ENCODE data around the gene GPR142. TPM values are rescaled to one million over a fixed set of nuclear protein-coding genes. Genes with fewer than 3 reads are reported as not detected.

Gene GPR142
- total and polyA plus RNA-seq, 2 of the 8 experiments (the other 6 are each of a cell fraction or from before 2014, with no cell fraction given) = 0.05 TPM; not detected in 1

- Histone ChIP-seq H3K56ac (replicated peaks; ENCODE audit: insufficient read length, low read depth, low read length) (no peak overlapping the region), H4K20me1 (replicated peaks in 1 of 2; ENCODE audit: control insufficient read depth in 1 of 2, insufficient read depth in 2 of 2, low read length in 2 of 2) (no peaks in the 10 kb centered on the region), H2BK120ac (replicated peaks; ENCODE audit: low read depth, low read length) (no peak overlapping the region), H2AK5ac (ENCODE audit: low read depth, low read length) (no peak overlapping the region), H3K14ac (ENCODE audit: insufficient read length) (no peak overlapping the region), H2AFZ (ENCODE audit: low read length) (no peak overlapping the region), H3K9ac (replicated peaks in 1 of 4; ENCODE audit: extremely low read depth in 1 of 4, low read depth in 3 of 4, low read length in 3 of 4) (no peak overlapping the region), H3K36me3 (ENCODE audit: control insufficient read depth in 2 of 4, insufficient read depth in 4 of 4, low read length in 3 of 4) (no peaks in the 10 kb centered on the region), H3K79me2 (ENCODE audit: control insufficient read depth in 1 of 2, insufficient read depth in 2 of 2, low read length in 2 of 2) (no peaks in the 10 kb centered on the region), H3K79me1 (ENCODE audit: low read depth, low read length) (no peaks in the 10 kb centered on the region), H4K91ac (replicated peaks; ENCODE audit: insufficient read length, low read length) (no peak overlapping the region), H3K9me3 (ENCODE audit: insufficient read depth in 2 of 2, low read depth in 1 of 2, low read length in 1 of 2) (peaks cover 0 to 8% of the 10 kb centered on the region in 2 experiments; a peak in 1 of 4 replicates), H2BK12ac (ENCODE audit: low read depth, low read length) (no peak overlapping the region), H3K4me1 (replicated peaks in 1 of 4; ENCODE audit: control insufficient read depth in 3 of 4, insufficient read depth in 4 of 4, low read length in 3 of 4) (peaks cover 0 to 12% (median 7%) of the 10 kb centered on the region in 4 experiments; a peak in 6 of 7 replicates), H2BK15ac (ENCODE audit: low read length) (no peak overlapping the region), H3K27ac (ENCODE audit: low read depth, low read length) (no peak overlapping the region), H2BK5ac (ENCODE audit: low read depth, low read length) (no peak overlapping the region), H2BK20ac (ENCODE audit: low read length) (no peak overlapping the region), H3K23me2 (ENCODE audit: low read depth, low read length) (no peaks in the 10 kb centered on the region), H3K18ac (ENCODE audit: extremely low read depth, low read length) (no peak overlapping the region), H3K23ac (ENCODE audit: insufficient read length) (no peak overlapping the region), H3K4ac (replicated peaks; ENCODE audit: insufficient read length, low read depth, low read length) (no peak overlapping the region), H3K4me2 (ENCODE audit: insufficient read depth in 1 of 2, low read depth in 2 of 2, low read length in 2 of 2) (no peak overlapping the region), H3K4me3 (ENCODE audit: extremely low read depth in 1 of 4, insufficient read depth in 2 of 4, low read depth in 3 of 4, low read length in 4 of 4) (no peak overlapping the region), H3K27me3 (replicated peaks in 1 of 4; ENCODE audit: control insufficient read depth in 3 of 4, extremely low read depth in 1 of 4, insufficient read depth in 3 of 4, low read length in 3 of 4) (peaks cover 0 to 1% (median 0%) of the 10 kb centered on the region in 4 experiments; a peak in 4 of 7 replicates), H4K8ac (ENCODE audit: extremely low read depth, insufficient read depth, low read length) (no peak overlapping the region), H4K5ac (ENCODE audit: insufficient read length, low read depth, low read length) (no peak overlapping the region)
- DNase-seq (ENCODE audit: low read depth in 1 of 2, low spot score in 2 of 2) = no peak
- no peak for FAIRE-seq
- ChIA-PET CTCF (ENCODE audit: partially characterized antibody) (interaction anchor here (4.1 kb wide), 1 partner anchor 10 kb away, joined by 25 read pairs; the partner anchor contains the start of gene BTBD17), POLR2A (ENCODE audit: partially characterized antibody) (interaction anchor here (0.9 kb wide), 1 partner anchor 9 kb away, joined by 3 read pairs; no protein-coding TSS in a partner anchor)
- 93% methylated on average over 7 of the region's 9 CpGs; no CpG with 5 or more reads in 1 of the 2 experiments for WGBS, 2 experiments (ENCODE audit: extremely low coverage in 1 of 2, insufficient coverage in 1 of 2, insufficient read length in 1 of 2, insufficient replicate concordance in 2 of 2, low coverage in 1 of 2, low lambda C conversion rate in 2 of 2, missing lambda C conversion rate in 1 of 2)
- TF ChIP-seq CBX8 (IDR thresholded peaks at IDR 0.05; ENCODE audit: borderline replicate concordance, low read depth, low read length) (no peak), SRF (IDR thresholded peaks at IDR 0.05; ENCODE audit: low read depth, low read length) (no peak), BCL11A (IDR thresholded peaks at IDR 0.05; ENCODE audit: low read depth in 2 of 2, low read length in 2 of 2) (no peak)
Observed at GRCh38 chr17:74372426-74372825, 5.1 kb downstream of the GPR142 start.

Data from H1 (cell line).